Measurements from ENCODE around the gene ITSN2. TPM values are rescaled to one million over a fixed set of nuclear protein-coding genes. Genes with fewer than 3 reads are reported as not detected.
A peak's percentile ranks its signal among the peaks of the same experiment; 100 is the strongest.

Gene ITSN2
- total and polyA plus RNA-seq, 4 donors: 21.0 to 36.7 (median 27.5) TPM

DNA sequence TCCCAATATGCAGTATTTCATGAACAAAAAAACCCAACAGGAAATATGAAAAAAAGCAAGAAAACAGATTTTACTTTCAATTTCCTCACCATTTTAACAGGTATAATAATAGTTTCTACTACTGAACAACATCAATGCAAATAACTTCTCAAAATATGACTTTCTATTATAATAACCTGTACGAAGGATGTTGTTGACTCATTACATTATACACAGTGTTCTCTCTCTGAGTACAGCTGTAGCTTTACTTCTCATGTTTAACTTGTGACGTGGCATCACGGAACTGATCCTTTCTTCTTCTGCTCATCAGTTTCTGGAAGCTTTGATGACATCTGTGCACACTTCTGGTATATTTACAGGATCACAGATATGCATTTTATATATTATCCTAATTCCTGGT, 145.5 kb downstream of the ITSN2 start:
- H3K4me3 ChIP-seq (ENCODE audit: low read depth, low read length): no peak overlapping the region
- no peaks in the 10 kb centered on the region for H3K9me3 ChIP-seq (ENCODE audit: control insufficient read depth, insufficient read depth, low read length)
- 100% methylated on average over 2 of the region's 3 CpGs for WGBS (ENCODE audit: insufficient coverage)
- no peaks in the 10 kb centered on the region for H3K27me3 ChIP-seq (ENCODE audit: control insufficient read depth, insufficient read depth, low read length)
- H3K36me3 ChIP-seq (ENCODE audit: control insufficient read depth, insufficient read depth, low read length): peaks cover 27% of the 10 kb centered on the region
- H3K4me1 ChIP-seq (ENCODE audit: control insufficient read depth, insufficient read depth, low read length): no peaks in the 10 kb centered on the region
- no peak for DNase-seq (ENCODE audit: low read depth in 4 of 6, low spot score in 6 of 6)
- H3K27ac ChIP-seq (ENCODE audit: low read depth, low read length): no peak overlapping the region

DNA sequence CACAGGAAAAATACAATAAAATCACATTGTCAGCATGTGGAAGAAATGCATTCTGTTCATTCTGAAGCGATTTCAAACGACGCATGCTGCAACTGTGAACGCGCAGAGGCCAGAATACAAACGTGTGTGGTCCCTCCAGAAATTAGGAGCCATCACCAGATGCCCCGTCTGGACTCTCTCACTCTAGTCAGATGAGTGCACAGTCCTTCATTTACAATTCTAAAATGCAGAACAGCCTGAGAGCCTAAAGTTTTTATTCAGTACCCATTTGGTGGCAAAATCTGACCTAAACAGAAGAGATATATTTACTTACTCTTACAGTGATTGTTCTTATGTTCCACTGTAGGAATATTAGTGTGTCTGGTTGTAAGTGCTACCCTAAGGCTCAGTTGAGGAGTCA, 148.9 kb downstream of the ITSN2 start:
- Histone ChIP-seq H3K4me1 (ENCODE audit: control insufficient read depth, insufficient read depth, low read length) (no peaks in the 10 kb centered on the region), H3K27me3 (ENCODE audit: control insufficient read depth, insufficient read depth, low read length) (no peaks in the 10 kb centered on the region), H3K27ac (ENCODE audit: low read depth, low read length) (no peak overlapping the region), H3K9me3 (ENCODE audit: control insufficient read depth, insufficient read depth, low read length) (no peaks in the 10 kb centered on the region), H3K4me3 (ENCODE audit: low read depth, low read length) (no peak overlapping the region), H3K36me3 (ENCODE audit: control insufficient read depth, insufficient read depth, low read length) (peaks cover 57% of the 10 kb centered on the region)
- DNase-seq (ENCODE audit: low read depth in 4 of 6, low spot score in 6 of 6): no peak
- WGBS (ENCODE audit: insufficient coverage): 56% methylated on average over 7 of the region's 7 CpGs

DNA sequence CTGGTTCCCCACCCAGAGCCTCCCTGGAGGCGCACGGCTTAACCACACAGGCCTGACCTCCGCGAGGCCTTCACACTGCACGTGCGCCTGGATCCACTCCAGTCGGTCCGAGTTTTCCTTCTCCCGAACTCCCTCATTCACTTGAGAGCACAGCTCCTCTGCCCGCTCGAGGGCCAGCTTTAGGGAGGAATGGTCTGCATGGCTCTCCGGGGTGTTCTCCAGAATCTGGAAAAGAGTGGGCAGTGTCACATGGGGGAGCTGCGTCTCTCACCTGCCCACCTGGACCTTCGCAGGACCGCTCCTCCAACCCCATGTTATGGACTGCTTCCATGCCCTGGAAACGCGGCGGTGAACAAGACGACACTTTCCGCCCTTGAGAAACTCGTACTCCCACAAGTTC, 149.6 kb downstream of the ITSN2 start:
- Histone ChIP-seq H3K4me3 (ENCODE audit: low read depth, low read length) (no peak overlapping the region), H3K27me3 (ENCODE audit: control insufficient read depth, insufficient read depth, low read length) (no peaks in the 10 kb centered on the region), H3K9me3 (ENCODE audit: control insufficient read depth, insufficient read depth, low read length) (no peaks in the 10 kb centered on the region), H3K4me1 (ENCODE audit: control insufficient read depth, insufficient read depth, low read length) (no peaks in the 10 kb centered on the region), H3K27ac (ENCODE audit: low read depth, low read length) (no peak overlapping the region), H3K36me3 (ENCODE audit: control insufficient read depth, insufficient read depth, low read length) (peaks cover 56% of the 10 kb centered on the region)
- 94% methylated on average over 16 of the region's 21 CpGs for WGBS (ENCODE audit: insufficient coverage)
- DNase-seq (ENCODE audit: low read depth in 4 of 6, low spot score in 6 of 6): no peak

DNA sequence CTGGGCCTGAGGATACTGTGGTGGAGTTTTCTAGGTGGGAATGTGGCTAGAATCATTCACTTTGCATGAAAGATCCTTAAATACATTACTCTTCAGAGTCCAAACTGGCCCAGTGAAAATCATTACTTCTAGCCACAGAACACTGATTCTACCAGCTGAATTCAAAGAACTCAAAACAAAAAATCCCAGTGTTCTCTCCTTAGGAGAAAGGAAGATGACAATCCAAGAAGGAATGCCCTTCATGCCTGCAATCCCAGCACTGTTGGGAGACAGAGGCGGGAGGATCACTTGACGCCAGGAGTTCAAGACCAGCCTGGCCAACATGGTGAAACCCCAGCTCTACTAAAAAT, 150.3 kb downstream of the ITSN2 start:
- 100% methylated on average over 2 of the region's 2 CpGs for WGBS (ENCODE audit: insufficient coverage)
- no peak overlapping the region for H3K4me3 ChIP-seq (ENCODE audit: low read depth, low read length)
- H3K9me3 ChIP-seq (ENCODE audit: control insufficient read depth, insufficient read depth, low read length): no peaks in the 10 kb centered on the region
- H3K4me1 ChIP-seq (ENCODE audit: control insufficient read depth, insufficient read depth, low read length): no peaks in the 10 kb centered on the region
- peaks cover 59% of the 10 kb centered on the region for H3K36me3 ChIP-seq (ENCODE audit: control insufficient read depth, insufficient read depth, low read length)
- H3K27ac ChIP-seq (ENCODE audit: low read depth, low read length): no peak overlapping the region
- DNase-seq (ENCODE audit: low read depth in 4 of 6, low spot score in 6 of 6): no peak
- no peaks in the 10 kb centered on the region for H3K27me3 ChIP-seq (ENCODE audit: control insufficient read depth, insufficient read depth, low read length)

- H3K27ac ChIP-seq (ENCODE audit: low read depth, low read length): no peak overlapping the region
- H3K27me3 ChIP-seq (ENCODE audit: control insufficient read depth, insufficient read depth, low read length): no peaks in the 10 kb centered on the region
- no peak for DNase-seq (ENCODE audit: low read depth in 4 of 6, low spot score in 6 of 6)
- H3K4me1 ChIP-seq (ENCODE audit: control insufficient read depth, insufficient read depth, low read length): no peaks in the 10 kb centered on the region
- no peaks in the 10 kb centered on the region for H3K9me3 ChIP-seq (ENCODE audit: control insufficient read depth, insufficient read depth, low read length)
- 91% methylated on average over 15 of the region's 17 CpGs for WGBS (ENCODE audit: insufficient coverage)
- H3K4me3 ChIP-seq (ENCODE audit: low read depth, low read length): no peak overlapping the region
- H3K36me3 ChIP-seq (ENCODE audit: control insufficient read depth, insufficient read depth, low read length): peaks cover 64% of the 10 kb centered on the region
Observed at GRCh38 chr2:24209389-24210105, 150.8 kb downstream of the ITSN2 start.

DNA sequence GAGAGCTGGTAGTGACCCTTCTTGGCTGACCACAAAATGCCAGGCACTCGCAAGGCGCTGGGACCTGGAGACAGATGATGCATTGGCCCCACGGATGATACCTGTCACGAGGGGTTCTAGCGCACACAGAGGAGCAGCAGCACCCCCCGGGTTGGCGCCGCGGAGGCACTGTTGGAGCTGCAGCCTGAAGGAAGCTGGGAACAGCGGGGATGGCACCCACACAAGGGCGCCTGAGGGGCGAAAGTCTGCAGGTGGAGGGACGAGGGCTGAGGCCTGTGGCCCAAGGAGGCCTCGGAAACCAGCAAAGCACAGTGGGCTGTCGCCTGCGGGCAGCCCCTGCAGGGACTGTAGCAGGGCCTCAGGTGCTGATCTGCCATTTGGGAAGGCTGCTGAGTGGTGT, 151.8 kb downstream of the ITSN2 start:
- Histone ChIP-seq H3K4me3 (ENCODE audit: low read depth, low read length) (no peak overlapping the region), H3K27me3 (ENCODE audit: control insufficient read depth, insufficient read depth, low read length) (no peaks in the 10 kb centered on the region), H3K27ac (ENCODE audit: low read depth, low read length) (no peak overlapping the region), H3K9me3 (ENCODE audit: control insufficient read depth, insufficient read depth, low read length) (no peaks in the 10 kb centered on the region), H3K4me1 (ENCODE audit: control insufficient read depth, insufficient read depth, low read length) (no peaks in the 10 kb centered on the region), H3K36me3 (ENCODE audit: control insufficient read depth, insufficient read depth, low read length) (peaks cover 68% of the 10 kb centered on the region)
- DNase-seq (ENCODE audit: low read depth in 4 of 6, low spot score in 6 of 6): no peak
- 93% methylated on average over 16 of the region's 16 CpGs for WGBS (ENCODE audit: insufficient coverage)

- Histone ChIP-seq H3K27me3 (ENCODE audit: control insufficient read depth, insufficient read depth, low read length) (no peaks in the 10 kb centered on the region), H3K9me3 (ENCODE audit: control insufficient read depth, insufficient read depth, low read length) (no peaks in the 10 kb centered on the region), H3K4me1 (ENCODE audit: control insufficient read depth, insufficient read depth, low read length) (no peaks in the 10 kb centered on the region), H3K36me3 (ENCODE audit: control insufficient read depth, insufficient read depth, low read length) (peaks cover 69% of the 10 kb centered on the region), H3K4me3 (ENCODE audit: low read depth, low read length) (no peak overlapping the region), H3K27ac (ENCODE audit: low read depth, low read length) (no peak overlapping the region)
- no peak for DNase-seq (ENCODE audit: low read depth in 4 of 6, low spot score in 6 of 6)
- 87% methylated on average over 11 of the region's 11 CpGs for WGBS (ENCODE audit: insufficient coverage)
Observed at GRCh38 chr2:24207359-24207758, 153.0 kb downstream of the ITSN2 start.

DNA sequence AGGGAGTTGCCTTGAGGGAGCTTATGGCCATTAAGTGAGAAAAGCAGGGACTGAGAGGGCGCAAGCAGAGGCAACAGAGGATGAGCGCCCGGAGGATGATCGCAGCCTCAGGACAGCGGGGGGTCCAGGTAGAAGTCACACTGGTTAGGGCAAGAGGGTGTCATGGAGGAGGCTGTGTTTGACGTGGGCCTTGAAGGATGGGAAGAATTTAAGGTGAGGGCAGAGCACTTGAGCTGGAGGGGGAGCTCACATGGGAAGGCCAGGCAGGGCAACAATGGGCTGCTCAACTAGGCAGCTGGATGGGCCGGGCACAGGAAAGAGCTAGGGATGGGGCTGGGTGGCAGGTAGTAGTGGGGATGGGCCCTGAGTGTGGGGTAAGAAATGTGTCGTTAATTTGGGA, 153.6 kb downstream of the ITSN2 start:
- H3K36me3 ChIP-seq (ENCODE audit: control insufficient read depth, insufficient read depth, low read length): peaks cover 67% of the 10 kb centered on the region
- 81% methylated on average over 8 of the region's 8 CpGs for WGBS (ENCODE audit: insufficient coverage)

GRCh38 chr2:24206242-24206641, 154.1 kb downstream of the ITSN2 start:
- DNase-seq (ENCODE audit: low read depth in 4 of 6, low spot score in 6 of 6): no peak
- Histone ChIP-seq H3K4me1 (ENCODE audit: control insufficient read depth, insufficient read depth, low read length) (no peaks in the 10 kb centered on the region), H3K27ac (ENCODE audit: low read depth, low read length) (no peak overlapping the region), H3K27me3 (ENCODE audit: control insufficient read depth, insufficient read depth, low read length) (no peaks in the 10 kb centered on the region), H3K4me3 (ENCODE audit: low read depth, low read length) (no peak overlapping the region), H3K9me3 (ENCODE audit: control insufficient read depth, insufficient read depth, low read length) (no peaks in the 10 kb centered on the region), H3K36me3 (ENCODE audit: control insufficient read depth, insufficient read depth, low read length) (peaks cover 72% of the 10 kb centered on the region)
- WGBS (ENCODE audit: insufficient coverage): 74% methylated on average over 6 of the region's 6 CpGs

More for the DNA sequence above, 153.6 kb downstream of the ITSN2 start:
- Histone ChIP-seq H3K4me3 (ENCODE audit: low read depth, low read length) (no peak overlapping the region), H3K27me3 (ENCODE audit: control insufficient read depth, insufficient read depth, low read length) (no peaks in the 10 kb centered on the region), H3K4me1 (ENCODE audit: control insufficient read depth, insufficient read depth, low read length) (no peaks in the 10 kb centered on the region), H3K9me3 (ENCODE audit: control insufficient read depth, insufficient read depth, low read length) (no peaks in the 10 kb centered on the region), H3K27ac (ENCODE audit: low read depth, low read length) (no peak overlapping the region)
- no peak for DNase-seq (ENCODE audit: low read depth in 4 of 6, low spot score in 6 of 6)

DNA sequence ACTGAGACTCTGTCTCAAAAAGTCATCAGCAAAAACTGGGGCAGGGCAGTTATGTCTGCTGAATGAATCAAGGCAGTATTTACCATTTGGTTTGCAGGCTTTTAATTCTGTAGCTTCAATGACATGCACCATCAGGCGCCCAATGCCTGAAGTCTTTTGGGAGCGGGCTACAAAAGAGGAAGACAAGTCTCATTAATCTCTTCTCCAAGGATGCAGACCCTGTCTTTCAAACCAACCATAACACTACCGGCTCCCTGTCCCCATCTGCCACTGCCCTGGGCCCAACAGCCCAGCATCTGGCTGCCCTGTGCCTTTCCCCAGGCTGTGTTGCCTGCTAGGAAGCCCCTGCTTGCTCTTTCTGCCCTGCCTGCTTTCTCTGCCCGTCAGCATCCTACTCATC, 155.2 kb downstream of the ITSN2 start:
- WGBS (ENCODE audit: insufficient coverage): 68% methylated on average over 4 of the region's 4 CpGs
- H3K36me3 ChIP-seq (ENCODE audit: control insufficient read depth, insufficient read depth, low read length): peaks cover 69% of the 10 kb centered on the region

More for the DNA sequence above, 155.2 kb downstream of the ITSN2 start:
- DNase-seq (ENCODE audit: low read depth in 4 of 6, low spot score in 6 of 6): peak in 1 of 6 donors; percentile 57
- no peak overlapping the region for H3K27ac ChIP-seq (ENCODE audit: low read depth, low read length)
- no peaks in the 10 kb centered on the region for H3K27me3 ChIP-seq (ENCODE audit: control insufficient read depth, insufficient read depth, low read length)
- H3K9me3 ChIP-seq (ENCODE audit: control insufficient read depth, insufficient read depth, low read length): no peaks in the 10 kb centered on the region
- H3K4me1 ChIP-seq (ENCODE audit: control insufficient read depth, insufficient read depth, low read length): no peaks in the 10 kb centered on the region
- H3K4me3 ChIP-seq (ENCODE audit: low read depth, low read length): no peak overlapping the region
